HUES64 (cell line): ENCODE data around the gene SLC39A2.

Experiments
- H3K27ac ChIP-seq: 2 replicates; pipeline ENCODE4 v1.7.0; 2013; ENCODE audit warnings: low read depth, low read length, inconsistent platforms
- H3K27me3 ChIP-seq: 2 replicates; pipeline ENCODE4 v1.6.1; 2013; ENCODE audit warnings: mild to moderate bottlenecking, low read length; ENCODE audit not compliant: insufficient read depth
- H3K36me3 ChIP-seq: 2 replicates; pipeline ENCODE4 v1.6.1; 2013; ENCODE audit warnings: mild to moderate bottlenecking, low read length; ENCODE audit not compliant: insufficient read depth
- H3K4me1 ChIP-seq: 2 replicates; pipeline ENCODE4 v1.6.1; 2013; ENCODE audit warnings: mild to moderate bottlenecking, low read length, moderate library complexity; ENCODE audit not compliant: insufficient read depth
- H3K4me3 ChIP-seq: 2 replicates; pipeline ENCODE4 v1.5.1; 2013; ENCODE audit warnings: mild to moderate bottlenecking, low read length, moderate library complexity
- H3K9ac ChIP-seq: 2 replicates; pipeline ENCODE4 v1.6.1; 2013; ENCODE audit warnings: mild to moderate bottlenecking, low read depth, low read length
- H3K9me3 ChIP-seq: 2 replicates; pipeline ENCODE4 v1.6.1; 2013; ENCODE audit warnings: low read depth, low read length; ENCODE audit not compliant: insufficient read depth
- WGBS: fragments of 150-250, 120-280 bp; methylation state at CpG from one replicate; pipeline ENCODE4 v1.1.7; 2013; ENCODE audit warnings: missing lambda C conversion rate; 5-methylcytosine and 5-hydroxymethylcytosine counted together

SLC39A2 gene

DNA sequence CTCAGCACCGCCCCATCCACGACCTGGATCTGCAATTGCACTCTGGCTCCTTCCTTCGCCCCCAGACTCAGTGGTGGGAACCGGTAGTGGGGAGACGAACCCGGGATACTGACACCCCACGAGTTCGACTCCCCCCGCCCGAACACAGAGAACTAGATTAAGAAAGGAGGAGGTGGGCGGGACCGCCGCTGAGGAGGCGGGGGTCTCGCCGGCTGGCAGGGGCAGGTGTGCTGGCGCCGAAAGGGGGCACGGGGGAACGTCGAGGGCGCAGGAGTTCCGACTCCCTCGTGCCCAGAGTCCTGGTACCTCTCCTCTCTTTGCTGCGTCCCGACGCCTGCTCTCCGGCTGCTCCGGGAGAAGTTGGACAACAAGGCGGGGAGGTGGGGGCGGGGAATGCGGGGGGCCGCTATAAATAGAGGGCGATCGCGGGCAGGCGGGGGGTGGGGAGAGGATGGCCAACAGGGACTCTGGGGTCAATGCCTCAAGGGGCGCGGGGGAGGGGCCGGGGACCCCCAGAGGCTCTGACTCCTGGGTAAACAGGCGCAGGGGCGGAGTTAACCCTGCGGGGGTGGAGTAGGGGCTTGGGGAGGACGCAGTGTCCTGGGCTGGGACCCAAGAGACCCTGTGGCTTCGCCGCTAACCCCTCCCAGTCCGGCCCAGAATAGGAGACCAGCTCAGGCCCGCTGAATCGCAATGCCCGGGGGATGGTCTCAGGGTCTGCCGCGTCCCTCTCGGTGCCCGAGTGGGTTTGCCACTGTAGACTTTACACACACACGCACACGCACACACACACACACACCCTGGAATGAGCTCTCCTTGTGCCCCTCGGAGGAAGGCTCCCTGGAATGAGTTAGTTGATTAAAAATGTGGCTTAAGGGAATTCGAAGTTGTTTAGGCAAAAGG, 26.5 kb downstream of the SLC39A2 start:
- H3K4me1 ChIP-seq = peaks cover 25% of the 10 kb centered on the region
- peak overlapping the region; percentile 68; the same call in 1 of the 2 replicates for H3K9ac ChIP-seq
- H3K9me3 ChIP-seq = no peaks in the 10 kb centered on the region
- H3K4me3 ChIP-seq = peak overlapping the region; percentile 76
- H3K36me3 ChIP-seq = no peaks in the 10 kb centered on the region
- peaks cover 41% of the 10 kb centered on the region for H3K27me3 ChIP-seq
- WGBS = 2% methylated on average over 50 of the region's 58 CpGs
- H3K27ac ChIP-seq = peak overlapping the region; percentile 90; the same call in 1 of the 2 replicates

DNA sequence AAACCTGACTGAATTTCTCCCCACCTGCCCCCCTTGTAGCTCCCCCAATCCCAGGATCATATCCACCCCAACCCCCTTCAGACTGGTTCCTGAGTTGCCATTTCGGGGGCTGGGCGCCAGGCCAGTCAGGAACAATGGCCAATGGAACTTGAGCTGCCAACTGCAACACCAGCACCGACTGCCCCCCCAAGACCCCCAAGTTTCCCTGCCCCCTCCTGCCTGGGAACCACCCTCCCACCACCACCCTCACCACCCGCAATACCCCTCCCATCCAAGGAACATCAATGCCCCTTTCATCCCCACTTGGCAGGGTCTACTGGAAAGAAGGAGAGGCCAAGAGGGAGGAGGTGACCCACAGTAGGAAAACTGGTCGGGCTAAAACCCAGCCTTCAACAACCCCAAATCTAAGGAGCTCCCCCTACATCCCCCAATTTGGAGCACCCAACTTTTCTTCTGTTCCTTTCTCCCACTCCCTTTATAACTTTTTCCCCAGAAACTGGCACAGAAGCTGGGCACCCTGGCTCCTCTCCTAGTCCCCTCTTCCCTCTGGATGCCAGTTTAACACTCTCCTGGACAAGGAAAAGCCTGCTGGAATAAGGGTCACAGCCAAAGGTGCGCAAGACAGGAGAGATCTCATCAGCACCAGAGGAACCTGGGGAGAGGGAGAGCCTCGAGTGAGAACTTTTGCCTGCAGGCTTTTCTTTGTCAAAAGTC, 27.3 kb downstream of the SLC39A2 start:
- no peaks in the 10 kb centered on the region for H3K9me3 ChIP-seq
- 53% methylated on average over 7 of the region's 7 CpGs for WGBS
- H3K27me3 ChIP-seq = peaks cover 41% of the 10 kb centered on the region
- peaks cover 25% of the 10 kb centered on the region for H3K4me1 ChIP-seq
- H3K36me3 ChIP-seq = no peaks in the 10 kb centered on the region
- H3K4me3 ChIP-seq = peak overlapping the region; percentile 62
- peak overlapping the region; percentile 59; the same call in 1 of the 2 replicates for H3K9ac ChIP-seq
- H3K27ac ChIP-seq = peak overlapping the region; percentile 56; the same call in 1 of the 2 replicates

DNA sequence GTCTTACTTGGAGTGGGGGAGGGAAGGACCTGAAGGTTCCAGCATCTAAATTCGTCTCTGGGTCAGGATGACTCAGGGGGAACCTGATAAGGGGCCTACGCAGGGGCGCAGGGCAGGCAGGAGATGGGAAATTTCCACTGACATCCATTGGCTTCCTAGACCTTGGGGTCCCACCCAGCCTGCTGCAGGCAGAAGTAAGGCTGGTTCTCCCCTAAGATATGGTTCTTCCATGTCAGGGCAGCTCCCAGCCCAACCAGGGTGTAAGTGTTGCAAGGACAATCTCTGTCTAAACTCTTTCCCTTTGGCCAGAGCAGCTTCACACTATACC, 27.9 kb downstream of the SLC39A2 start:
- Histone ChIP-seq H3K27ac (no peak overlapping the region), H3K9ac (no peak overlapping the region), H3K27me3 (peaks cover 40% of the 10 kb centered on the region), H3K4me1 (peaks cover 25% of the 10 kb centered on the region), H3K9me3 (no peaks in the 10 kb centered on the region), H3K36me3 (no peaks in the 10 kb centered on the region), H3K4me3 (peak overlapping the region; percentile 8; the same call in 1 of the 2 replicates)
- WGBS = 46% methylated on average over 3 of the region's 3 CpGs

DNA sequence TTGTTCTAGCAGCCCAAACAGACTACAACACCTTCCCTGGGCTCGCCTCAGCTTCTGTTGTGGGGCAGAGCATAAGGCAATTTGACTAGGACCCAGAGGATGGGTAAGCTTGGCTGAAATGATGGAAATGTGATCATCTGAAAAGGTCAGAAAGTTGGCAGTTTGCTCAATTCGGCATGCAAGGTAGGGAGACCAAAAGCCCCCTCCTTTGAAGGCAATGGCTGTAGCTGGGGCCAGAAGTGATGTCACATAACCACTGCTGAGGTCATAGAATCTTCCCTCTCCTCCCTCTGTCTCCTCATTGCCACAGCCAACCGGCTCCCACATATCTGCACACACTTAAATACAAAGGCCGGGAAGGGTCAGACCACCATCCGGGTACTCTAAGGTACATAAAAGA, 30.8 kb downstream of the SLC39A2 start, which contains the start of gene TPPP2:
TPPP2 (plus strand) TSS at position 301 of the 400 bp plus-strand sequence. CDS start 365 bp downstream, outside the sequence.
- Histone ChIP-seq H3K9ac (no peak within 1 kb of the TSS), H3K27ac (no peak within 1 kb of the TSS), H3K27me3 (peaks cover 17% of the 10 kb centered on the region), H3K4me1 (peaks cover 15% of the 10 kb centered on the region), H3K36me3 (no peaks in the 10 kb centered on the region), H3K4me3 (no peak within 1 kb of the TSS), H3K9me3 (no peaks in the 10 kb centered on the region)
- 89% methylated on average over 5 of the region's 5 CpGs for WGBS

DNA sequence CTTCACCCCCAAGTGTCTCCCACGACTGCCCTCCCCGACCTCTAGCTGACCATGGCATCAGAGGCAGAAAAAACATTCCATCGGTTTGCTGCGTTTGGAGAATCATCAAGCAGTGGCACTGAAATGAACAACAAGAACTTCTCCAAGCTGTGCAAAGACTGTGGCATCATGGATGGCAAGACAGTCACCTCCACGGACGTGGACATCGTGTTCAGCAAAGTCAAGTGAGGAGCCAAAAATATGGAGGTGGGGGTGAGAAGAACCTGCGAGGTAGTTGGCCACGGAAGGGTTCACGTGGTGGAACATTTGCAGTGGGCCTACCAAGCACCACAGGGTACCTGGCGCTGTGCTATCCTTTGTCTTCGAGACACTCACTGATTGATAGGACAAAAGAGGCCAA, 31.4 kb downstream of the SLC39A2 start:
- H3K27me3 ChIP-seq = peaks cover 14% of the 10 kb centered on the region
- peaks cover 15% of the 10 kb centered on the region for H3K4me1 ChIP-seq
- 90% methylated on average over 12 of the region's 12 CpGs for WGBS

GRCh38 chr14:21032326-21033132, 33.4 kb downstream of the SLC39A2 start:
- Histone ChIP-seq H3K9ac (no peak overlapping the region), H3K27ac (no peak overlapping the region), H3K36me3 (no peaks in the 10 kb centered on the region), H3K9me3 (no peaks in the 10 kb centered on the region), H3K4me1 (no peaks in the 10 kb centered on the region), H3K27me3 (peaks cover 6% of the 10 kb centered on the region; the same call in 1 of the 2 replicates), H3K4me3 (no peak overlapping the region)
- whole genome bisulfite sequencing = 85% methylated on average over 5 of the region's 5 CpGs

More for the DNA sequence above, 31.4 kb downstream of the SLC39A2 start:
- H3K9ac ChIP-seq = no peak overlapping the region
- H3K36me3 ChIP-seq = no peaks in the 10 kb centered on the region
- H3K9me3 ChIP-seq = no peaks in the 10 kb centered on the region
- no peak overlapping the region for H3K4me3 ChIP-seq
- no peak overlapping the region for H3K27ac ChIP-seq

- Histone ChIP-seq H3K9ac (no peak overlapping the region), H3K36me3 (no peaks in the 10 kb centered on the region), H3K4me3 (no peak overlapping the region), H3K4me1 (no peaks in the 10 kb centered on the region), H3K27ac (no peak overlapping the region), H3K27me3 (peaks cover 6% of the 10 kb centered on the region; the same call in 1 of the 2 replicates), H3K9me3 (no peaks in the 10 kb centered on the region)
- WGBS = 89% methylated on average over 4 of the region's 4 CpGs
These were observed 34.1 kb downstream of the SLC39A2 start for GRCh38 chr14:21033133-21033698.

GRCh38 chr14:21034707-21035106, 35.6 kb downstream of the SLC39A2 start, which contains the start of gene RNASE13:
Gene RNASE13, minus strand, starts transcription at chr14:21034807. Its CDS starts 519 bp downstream, at chr14:21034288.
- peaks cover 13% of the 10 kb centered on the region for H3K4me1 ChIP-seq
- H3K27me3 ChIP-seq = peaks cover 6% of the 10 kb centered on the region; the same call in 1 of the 2 replicates
- H3K27ac ChIP-seq = no peak within 1 kb of the TSS
- H3K9ac ChIP-seq = no peak within 1 kb of the TSS
- H3K9me3 ChIP-seq = no peaks in the 10 kb centered on the region
- H3K36me3 ChIP-seq = no peaks in the 10 kb centered on the region
- WGBS = 86% methylated on average over 5 of the region's 5 CpGs
- H3K4me3 ChIP-seq = no peak within 1 kb of the TSS

- WGBS = 90% methylated on average over 7 of the region's 7 CpGs
- Histone ChIP-seq H3K36me3 (no peaks in the 10 kb centered on the region), H3K27ac (no peak overlapping the region), H3K9me3 (no peaks in the 10 kb centered on the region), H3K9ac (no peak overlapping the region), H3K27me3 (peaks cover 6% of the 10 kb centered on the region; the same call in 1 of the 2 replicates), H3K4me3 (no peak overlapping the region), H3K4me1 (peaks cover 16% of the 10 kb centered on the region)
These were observed 37.7 kb downstream of the SLC39A2 start for GRCh38 chr14:21036751-21037150.

DNA sequence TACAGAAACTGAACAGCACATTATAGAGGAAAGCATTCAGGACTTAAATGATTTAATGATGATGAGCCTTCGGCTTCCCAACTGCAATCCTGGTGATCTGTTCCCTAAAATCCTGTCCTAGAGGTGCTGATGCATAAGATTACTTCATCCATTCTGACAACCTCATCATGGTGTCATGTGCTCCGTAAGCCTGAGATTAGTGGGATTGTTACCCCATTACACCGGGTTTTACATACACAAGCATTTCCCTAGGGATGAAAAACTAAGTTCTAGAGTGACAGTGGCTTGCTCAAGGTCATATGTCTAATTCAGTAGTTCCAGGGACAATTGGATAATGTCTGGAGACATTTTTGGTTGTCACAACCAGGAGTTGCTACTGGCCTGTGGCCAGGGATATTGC, 38.1 kb downstream of the SLC39A2 start:
- H3K27me3 ChIP-seq = peaks cover 4% of the 10 kb centered on the region; the same call in 1 of the 2 replicates
- no peak overlapping the region for H3K9ac ChIP-seq
- H3K4me1 ChIP-seq = peaks cover 16% of the 10 kb centered on the region
- no peak overlapping the region for H3K4me3 ChIP-seq
- no peak overlapping the region for H3K27ac ChIP-seq
- WGBS = 98% methylated on average over 3 of the region's 3 CpGs
- H3K9me3 ChIP-seq = no peaks in the 10 kb centered on the region
- no peaks in the 10 kb centered on the region for H3K36me3 ChIP-seq
